HG03378 (cell line): ENCODE data around the gene NTRK3.

Experiments
- ATAC-seq: cut with Tn5 transposase; IDR thresholded peaks from one replicate; pipeline ENCODE4 v1.9.1; 2021; ENCODE audit warnings: mild to moderate bottlenecking, moderate library complexity; ENCODE audit not compliant: unreplicated experiment

The NTRK3 gene

DNA sequence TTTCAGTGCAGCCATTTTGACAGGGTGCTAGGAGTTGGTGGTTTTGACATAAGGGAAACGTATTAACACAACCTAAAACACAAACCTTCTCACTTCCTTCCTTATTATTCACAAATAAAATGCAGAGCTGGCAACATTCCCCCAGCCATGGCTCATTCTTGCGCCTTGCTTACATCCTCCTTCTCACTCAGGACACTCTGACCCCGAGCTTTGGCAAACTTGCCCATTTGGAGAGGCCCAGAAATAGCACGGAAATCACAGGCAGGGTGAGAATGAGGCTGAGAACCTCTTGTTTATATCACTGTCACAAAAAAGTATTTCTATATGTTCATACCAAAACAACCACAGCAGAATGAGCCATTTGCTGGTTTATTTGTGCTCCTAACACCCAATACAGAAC lies 244.3 kb downstream of the NTRK3 start:
- ATAC-seq = no peak

DNA sequence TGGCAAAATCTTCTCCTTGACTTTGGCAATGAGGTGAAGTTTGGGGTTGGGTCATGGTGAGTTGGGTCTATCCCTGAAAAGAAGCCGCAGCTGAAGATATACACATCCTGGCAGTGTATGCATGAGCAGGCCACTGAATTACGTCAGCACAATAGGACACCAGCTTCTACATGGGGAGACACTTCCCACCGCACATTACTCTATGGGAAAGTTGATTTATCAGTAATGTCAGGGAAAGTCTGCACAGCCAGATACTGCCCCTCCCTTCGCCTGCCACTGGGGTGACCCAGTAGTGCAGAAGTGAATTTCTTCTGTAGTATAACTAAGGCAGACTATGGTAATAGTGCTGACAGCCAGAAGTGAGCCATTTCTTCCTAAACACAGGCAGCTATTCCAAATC lies 245.0 kb downstream of the NTRK3 start:
- no peak for ATAC-seq

DNA sequence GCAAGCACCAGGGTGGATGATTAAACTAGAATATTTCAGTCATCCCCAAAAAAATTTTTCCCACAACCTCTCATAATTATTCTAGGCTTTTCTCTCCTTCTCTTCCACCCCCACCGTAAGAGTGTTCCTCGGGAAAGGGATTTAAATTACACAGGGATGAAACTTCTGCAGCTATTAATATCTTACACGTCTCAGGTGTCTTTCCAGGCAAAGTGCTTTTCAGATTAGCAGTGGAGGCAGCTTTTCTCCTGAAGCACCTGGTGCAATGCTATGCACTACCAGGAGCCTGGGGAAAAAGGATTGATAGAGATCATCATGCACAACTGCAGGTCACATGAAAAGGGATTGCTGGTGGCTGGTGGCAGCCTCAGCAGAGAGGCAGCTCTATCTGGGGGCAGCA lies 250.4 kb downstream of the NTRK3 start:
- ATAC-seq = no peak

DNA sequence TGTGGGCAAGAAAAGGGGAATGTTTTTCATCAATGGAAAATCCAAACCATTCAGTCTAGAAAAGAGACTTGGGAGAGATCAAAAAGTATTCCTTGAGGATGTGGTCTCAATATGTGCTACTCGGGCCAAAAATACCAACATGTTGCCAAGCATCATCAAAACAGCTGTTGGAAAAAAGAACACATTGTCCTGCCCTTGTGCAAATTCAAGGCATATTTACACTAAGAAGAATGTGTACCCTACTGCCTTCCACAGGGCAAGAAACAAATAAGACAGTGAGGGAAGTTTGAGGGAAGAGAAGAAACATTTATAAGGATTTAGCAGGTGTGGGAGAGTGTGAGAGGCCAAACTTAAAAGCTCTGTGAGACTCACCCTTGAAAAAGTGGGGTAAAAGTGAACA lies 252.1 kb downstream of the NTRK3 start:
- no peak for ATAC-seq

DNA sequence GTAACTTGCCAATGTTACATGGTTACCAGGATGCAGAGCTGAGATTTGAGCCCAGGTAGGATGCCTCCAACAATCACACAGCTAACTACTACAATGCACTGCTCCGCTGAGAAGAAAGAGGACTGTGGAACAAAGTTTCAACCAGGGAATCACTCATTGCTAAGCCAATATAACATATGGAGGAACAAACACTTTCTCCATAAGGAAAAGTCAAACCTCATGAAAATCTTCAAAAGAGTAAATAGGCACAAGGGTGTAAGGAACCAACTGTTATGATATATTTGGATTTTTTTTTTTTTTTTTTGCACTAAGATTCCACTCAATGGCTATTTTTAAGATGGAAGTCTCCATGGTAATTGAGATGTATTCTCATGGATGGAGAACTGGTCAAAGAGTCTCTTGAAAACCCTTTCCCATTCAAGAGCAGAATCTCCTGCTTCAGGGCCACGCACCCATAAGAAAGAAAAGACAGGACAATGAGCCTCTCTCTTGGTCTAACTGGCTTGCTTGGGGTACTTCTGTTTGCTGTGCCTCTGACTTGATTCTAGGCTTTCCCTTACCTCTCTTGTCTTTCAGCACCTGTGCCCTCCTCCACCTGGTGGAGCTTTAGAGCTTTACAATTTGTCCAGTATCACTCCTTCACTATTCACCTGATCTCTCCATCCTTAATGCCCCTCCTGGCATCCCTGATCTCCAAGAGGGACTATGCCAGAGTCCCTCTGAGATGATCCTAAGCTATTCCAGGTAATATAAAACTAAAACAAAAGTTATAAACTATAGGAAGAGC lies 252.8 kb downstream of the NTRK3 start:
- no peak for ATAC-seq

DNA sequence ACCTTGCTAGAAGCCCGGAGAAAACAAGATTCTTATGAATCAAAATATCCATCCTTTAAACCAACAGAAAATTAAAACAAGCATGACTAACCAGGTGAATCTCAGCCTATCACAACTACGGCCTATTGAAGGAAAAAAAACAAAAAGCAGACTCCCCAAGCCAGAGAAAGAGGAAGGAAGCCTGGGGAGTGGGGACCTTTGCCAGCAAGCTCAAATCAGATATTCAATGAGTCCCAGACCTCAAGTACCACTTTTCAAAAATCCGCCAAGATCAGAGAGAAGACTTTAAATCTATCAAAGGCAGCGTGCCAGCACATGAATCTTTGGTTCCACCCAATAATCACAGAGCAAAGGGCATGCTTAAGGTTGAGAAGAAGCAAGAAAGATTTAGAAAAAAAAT lies 253.8 kb downstream of the NTRK3 start:
- no peak for ATAC-seq

DNA sequence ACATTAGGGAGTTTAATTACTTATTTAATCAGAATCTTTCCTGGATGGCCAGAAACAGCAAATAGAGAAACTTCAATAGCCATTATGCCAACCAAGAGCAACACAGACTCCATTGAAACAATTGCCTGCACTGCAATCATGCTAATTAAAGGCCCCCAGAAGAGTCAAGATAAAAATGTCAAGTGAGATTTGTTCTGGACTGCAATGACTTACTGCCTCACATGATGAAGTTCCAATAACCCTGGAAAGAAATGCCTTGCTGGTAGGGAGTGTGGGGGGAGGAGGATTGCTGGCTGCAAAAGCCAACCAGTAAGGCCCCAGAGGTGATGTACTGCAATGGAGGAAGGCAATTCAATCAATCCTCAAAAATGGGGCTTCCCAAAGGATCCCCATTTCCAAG lies 257.9 kb downstream of the NTRK3 start:
- no peak for ATAC-seq

DNA sequence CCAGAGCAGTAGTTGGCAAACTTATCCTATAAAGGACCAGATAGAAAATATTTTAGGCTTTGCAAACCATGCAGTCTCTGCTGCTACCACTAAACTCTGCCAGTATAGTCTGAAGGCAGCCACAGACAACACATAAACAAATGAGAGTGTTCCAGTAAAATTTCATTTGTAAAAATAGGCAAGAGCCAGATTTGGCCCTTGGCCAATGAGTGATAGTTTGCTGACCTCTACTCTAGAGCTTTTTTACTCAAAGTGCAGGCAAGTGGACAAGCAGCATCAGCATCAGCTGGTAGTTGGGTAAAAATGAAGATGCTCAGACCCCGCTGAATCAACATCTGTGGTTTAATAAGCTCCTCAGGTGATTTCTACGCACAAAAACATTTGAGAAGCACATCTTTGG lies 269.8 kb downstream of the NTRK3 start:
- no peak for ATAC-seq

DNA sequence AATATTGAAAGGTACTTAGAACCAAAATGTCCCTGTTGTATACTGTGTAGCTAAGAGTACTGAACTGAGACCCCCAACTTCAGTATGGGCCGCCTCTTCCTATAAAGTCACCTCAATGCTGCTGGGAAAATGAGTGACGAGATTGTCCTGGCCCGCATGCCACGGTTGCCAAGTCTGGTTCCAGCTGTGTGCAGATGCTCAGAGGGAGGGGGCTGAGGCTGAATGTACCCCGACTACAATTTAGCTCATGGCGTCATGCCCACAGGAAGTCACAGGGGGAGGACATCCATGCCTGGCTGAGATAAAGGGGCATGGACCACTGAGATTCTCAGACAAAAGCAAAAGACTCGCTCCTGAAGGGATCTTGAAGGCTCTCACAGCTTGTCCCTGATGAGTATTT lies 271.1 kb downstream of the NTRK3 start:
- ATAC-seq = no peak

DNA sequence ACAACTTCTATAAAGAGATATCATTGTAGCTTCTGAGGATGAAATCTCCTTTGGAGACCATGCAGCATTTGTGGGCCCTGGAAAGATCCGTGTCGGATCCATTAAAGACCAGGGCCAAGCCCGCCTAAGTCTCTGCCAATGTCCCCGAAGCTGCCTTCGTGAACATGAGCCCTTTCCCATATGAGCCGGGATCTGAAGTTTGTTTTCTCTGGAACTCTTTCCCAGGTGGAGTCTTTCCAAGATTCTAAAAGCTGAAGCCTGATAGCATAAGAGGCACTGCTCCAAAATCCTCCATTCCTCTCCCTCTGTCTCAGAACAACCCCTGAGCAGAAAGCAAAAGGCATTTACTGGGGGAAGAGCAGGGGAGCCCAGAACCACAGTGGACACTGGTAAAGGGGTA lies 274.6 kb downstream of the NTRK3 start:
- no peak for ATAC-seq

DNA sequence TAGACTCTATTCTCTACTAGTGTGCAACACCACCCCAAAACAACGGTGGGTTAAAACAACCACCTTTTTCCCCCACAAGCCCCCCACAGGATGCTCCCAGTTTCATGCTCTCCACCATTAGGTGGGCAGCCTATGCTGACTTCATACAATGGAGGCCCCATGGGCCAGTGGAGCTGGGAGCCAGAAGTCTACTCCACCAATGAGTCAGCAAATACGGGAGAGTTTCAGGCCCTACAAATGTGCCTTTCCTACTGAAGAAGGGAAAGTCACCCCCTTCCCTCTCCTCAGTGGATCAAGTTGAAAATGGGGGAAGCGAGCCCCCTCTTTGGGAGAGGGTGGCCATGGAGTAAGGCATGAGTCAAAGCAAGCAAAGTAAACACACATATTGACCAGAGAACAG lies 278.6 kb downstream of the NTRK3 start:
- no peak for ATAC-seq

DNA sequence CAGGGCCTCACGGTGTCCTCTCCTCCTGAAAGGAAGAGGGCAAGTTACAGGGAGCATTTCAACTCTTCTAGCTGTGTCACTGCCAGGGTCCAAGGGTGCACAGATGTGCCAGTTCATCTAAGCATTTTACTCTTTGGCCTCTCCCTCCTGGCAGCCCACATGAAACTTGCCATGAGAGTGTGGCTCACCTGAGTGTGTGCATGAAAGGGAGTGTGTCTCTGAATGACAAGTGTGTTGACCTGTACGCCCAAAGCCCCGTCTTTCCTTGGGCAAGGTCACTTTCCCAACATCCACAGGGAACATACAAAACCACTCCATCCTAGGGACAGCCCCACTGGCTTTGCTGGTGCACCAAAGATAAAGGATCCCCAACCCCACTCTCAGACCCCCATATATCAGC lies 280.0 kb downstream of the NTRK3 start:
- no peak for ATAC-seq

DNA sequence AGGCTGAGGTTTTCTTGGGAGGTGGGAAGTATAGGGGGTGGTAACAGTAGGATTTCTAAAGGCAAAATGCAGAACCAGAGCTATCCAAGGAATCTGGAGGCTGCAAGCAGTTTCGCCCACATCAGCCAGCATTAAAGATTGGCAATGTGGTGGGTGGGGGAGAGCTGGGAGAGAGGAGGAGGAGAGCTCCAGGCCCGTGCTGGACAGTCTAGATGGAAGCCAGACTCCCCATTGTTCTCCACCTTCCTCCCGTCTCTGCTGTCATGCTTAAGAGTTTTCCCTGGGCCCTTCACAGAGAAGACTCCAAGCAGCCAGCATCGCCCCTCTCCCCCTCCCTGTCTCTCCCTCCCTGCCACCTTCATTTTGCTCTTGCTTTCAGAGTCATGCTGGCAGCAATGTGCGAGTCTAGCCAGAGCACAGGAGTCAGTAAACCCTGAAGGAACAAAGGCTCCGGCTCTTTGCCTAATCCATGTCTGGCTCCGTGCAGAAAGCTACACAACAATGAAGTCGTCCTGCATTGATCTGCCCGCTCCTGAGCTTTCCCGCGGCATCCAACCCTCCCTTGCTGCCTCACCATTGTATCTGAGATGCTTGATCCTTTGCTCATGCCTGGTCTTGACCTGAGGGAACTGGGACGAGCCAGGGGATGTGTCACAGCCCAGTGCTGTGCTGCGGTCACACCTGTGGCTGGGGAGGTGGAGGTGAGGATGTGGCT lies 282.9 kb downstream of the NTRK3 start:
- no peak for ATAC-seq

DNA sequence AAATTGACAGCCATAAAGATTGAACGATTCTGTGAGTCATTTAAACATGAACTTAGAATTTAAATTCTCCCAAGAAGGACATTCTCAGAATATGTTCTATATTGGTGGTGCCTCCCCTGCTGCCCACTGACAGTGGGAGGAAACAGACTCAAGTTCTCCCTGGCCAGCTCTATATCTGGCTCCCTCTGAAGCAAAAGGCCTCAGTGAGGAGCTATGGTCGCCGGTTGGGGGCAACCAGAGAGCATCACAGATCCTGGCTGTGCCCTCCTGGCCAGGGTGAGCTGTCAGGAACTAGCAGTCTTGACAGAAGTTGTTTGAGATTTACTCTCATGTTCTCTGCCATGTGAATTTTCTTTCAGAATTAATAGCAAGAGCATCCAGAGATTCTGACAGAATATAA lies 285.5 kb downstream of the NTRK3 start:
- ATAC-seq = no peak

DNA sequence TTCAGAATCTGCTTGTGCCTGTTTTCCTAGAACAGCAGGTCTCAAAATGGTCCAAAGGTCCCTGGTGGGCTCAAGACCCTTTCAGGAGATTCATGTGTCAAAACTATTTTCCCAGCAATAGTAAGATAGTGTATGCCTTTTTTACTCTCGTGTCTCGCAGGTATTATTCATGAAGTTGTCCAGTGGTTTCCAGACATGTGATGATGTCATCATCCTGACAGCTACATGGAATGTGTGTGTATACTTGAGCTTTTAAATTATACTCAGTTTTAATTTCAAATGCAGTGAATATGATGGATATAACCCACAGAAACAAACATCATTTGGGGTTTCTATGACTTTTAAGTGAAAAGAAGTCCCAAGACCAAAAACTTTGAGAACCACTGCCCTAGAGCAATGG lies 288.6 kb downstream of the NTRK3 start:
- no peak for ATAC-seq

DNA sequence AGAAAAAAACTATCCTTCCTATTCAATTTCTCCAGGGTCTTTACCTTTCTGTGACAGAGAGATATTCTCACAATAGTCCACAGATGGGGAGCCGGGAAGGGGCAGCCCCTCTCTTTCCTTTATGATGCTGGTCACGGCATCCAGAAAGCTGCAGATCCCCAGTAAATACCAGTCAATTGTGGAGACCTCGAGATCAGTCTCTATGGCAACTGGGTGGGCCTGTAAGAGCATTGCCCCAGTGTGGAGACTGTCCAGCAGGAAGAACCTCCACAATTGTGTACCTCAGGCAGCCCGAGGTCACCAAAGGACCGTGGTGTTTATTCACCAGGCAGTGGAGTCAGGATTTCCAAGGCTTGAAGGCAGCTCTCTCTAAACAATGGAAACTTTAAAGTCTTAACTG lies 291.2 kb downstream of the NTRK3 start:
- ATAC-seq = no peak

DNA sequence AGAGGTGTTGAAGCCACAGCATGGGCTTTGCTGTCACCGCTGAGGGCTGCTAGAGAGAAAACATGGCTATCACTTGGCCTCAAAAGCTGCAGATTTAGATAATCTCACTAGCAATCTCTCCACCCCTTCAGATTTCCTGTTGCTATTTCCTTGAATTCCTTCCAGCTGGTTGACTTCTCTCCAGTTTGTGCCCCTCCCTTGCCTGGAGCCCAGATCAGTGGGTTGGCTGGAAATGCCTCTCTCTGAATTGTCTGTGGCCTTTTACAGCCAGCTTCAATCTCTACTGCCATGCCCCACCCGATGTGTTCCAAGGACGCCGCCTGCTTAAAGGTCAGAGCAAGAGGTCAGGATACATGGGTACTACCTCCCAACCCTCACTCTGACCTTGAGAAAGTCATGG lies 294.1 kb downstream of the NTRK3 start:
- no peak for ATAC-seq

DNA sequence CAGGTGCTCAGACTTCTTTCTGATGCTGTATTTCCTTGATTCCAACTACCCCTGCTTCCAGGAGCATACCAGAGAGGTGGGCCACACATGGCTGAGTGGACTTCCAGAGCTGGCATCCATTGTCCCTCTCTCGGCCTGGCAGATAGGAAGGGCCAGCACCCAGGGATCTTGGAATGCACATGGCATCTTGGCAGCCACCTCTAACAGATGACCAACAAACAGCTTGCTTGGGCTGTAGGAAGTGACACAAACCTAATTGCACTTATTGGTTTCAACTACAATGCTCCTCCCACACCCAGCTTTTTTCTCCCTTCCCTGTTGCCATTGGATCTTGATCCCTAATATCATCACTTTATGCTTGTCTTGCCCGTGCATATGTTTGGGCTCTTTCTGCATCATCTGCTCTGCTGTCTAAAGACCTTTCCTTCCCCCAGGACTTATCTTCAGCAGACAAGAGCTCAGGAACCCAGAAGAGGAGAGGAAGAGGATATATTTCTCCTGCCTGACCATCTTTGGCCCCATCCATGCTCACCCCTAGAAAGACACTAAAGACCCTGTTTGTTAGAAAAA lies 294.6 kb downstream of the NTRK3 start:
- ATAC-seq = no peak

DNA sequence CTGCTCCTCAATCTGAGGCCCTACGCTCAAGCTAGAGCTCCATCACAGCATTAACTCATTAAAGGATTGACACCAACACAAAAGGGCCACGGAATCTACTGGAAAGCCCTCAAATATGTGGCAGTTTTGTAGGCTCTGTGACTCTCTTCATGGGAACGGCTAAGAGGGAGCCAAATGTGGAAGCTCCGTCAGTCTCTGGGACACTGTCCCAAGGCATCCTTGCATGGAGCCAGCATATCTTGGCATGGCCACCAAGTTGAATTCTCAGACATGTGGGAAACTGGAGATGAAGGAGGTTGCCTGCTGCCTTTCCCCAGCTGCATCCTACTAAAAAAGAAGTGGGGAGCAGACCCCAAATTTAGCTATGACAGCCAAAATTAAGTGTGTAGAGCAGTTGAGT lies 296.9 kb downstream of the NTRK3 start:
- ATAC-seq = no peak

DNA sequence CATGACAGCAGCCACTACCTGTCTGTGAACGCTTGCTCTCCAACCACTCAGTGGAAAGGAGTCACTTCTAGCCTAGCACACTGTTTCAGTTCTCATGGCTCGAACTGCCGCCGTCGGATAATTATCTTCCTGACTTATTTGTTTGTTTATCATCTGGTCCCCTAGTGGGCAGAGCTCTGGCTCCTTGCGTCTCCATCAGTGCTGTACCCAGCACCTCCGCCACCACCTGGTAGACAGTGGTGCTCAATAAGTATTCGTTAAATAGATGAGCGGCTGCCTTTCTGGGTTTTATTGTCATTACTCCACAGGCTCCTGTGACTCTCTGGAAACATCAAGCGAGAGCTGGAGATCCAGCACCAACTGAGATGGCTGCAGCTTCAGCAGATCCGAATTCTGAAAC lies 297.5 kb downstream of the NTRK3 start:
- ATAC-seq = no peak

DNA sequence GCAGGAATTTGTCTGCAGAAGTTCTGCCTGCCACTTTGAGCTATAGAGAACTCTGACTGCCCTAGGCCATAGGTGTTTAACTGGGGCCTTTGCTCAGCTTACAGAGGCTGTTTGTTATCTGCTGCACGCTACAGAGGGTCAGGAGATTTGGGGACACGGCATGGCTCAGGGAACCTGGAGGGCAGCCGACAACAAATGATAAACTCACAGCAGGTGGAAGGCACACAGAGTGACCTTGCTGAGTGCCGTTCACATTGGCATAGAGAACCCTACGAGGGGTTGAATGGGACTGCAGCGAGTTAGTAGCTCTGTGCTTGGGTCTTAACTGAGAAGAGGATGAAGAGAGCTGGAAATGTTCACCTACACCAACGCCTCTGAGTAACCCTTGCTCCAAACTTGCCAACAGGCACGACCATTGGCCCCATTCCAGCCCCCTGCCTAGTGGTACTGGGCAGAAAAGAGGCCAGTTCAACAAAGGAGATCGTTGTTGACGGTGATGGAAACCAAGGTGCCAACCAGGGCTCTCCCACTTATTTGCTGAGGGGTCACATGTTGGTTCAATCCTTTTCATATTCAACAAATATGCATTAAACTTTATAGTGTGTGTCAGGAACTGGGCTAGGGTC lies 301.1 kb downstream of the NTRK3 start:
- no peak for ATAC-seq

DNA sequence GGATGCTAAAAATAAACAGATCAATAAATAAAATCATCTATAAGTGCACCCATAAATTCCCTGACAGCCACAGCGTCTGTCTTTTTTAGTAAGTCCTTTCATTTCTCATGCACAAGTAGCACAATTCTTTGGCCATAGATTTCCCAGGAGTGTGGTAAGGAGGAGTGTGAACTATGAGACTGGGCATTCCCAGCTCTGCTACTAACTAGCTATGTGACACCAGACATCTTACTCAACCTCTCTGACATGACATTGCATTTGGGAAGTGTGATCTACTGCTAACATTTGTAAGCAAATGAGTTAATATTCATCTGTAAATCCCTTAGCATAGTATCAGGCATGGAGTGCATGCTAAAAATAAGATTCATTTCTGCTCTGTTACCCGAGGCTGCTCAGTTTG lies 301.7 kb downstream of the NTRK3 start:
- ATAC-seq = no peak
